ENCODE data around the gene C1orf210.

C1orf210 gene

DNA sequence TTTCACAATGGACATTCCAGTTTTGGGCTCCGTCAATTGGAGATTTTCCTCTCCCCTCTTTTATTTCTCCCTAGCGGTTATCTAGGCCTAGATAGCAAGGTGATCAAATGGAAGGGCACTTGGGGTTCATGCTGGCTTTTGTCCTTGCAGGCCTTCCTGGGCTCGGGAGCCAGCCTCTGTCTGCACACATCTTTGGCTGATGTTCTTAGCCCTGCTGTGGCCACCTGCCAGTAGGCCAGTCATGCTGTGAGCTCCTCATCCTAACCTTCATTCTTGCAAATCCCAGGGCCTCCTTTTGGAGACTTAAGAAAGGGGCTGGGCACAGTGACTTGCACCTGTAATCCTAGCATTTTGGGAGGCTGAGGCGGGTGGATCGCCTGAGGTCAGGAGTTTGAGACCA lies 28.9 kb upstream of the C1orf210 start:
- Histone ChIP-seq H3K27ac (no peak overlapping the region), H3K4me3 (ENCODE audit: low read depth, low read length) (no peak overlapping the region), H3K9me3 (ENCODE audit: severe bottlenecking) (no peaks in the 10 kb centered on the region), H3K36me3 (no peaks in the 10 kb centered on the region), H3K27me3 (ENCODE audit: insufficient read depth, low read depth, severe bottlenecking) (no peaks in the 10 kb centered on the region)
- no peak for DNase-seq
- TF ChIP-seq CTCF (IDR thresholded peaks at IDR 0.05; ENCODE audit: low read depth, low read length): no peak

GRCh38 chr1:43313771-43314170 lies 28.4 kb upstream of the C1orf210 start:
- Histone ChIP-seq H3K27me3 (ENCODE audit: insufficient read depth, low read depth, severe bottlenecking) (no peaks in the 10 kb centered on the region), H3K27ac (no peak overlapping the region), H3K4me3 (ENCODE audit: low read depth, low read length) (no peak overlapping the region), H3K36me3 (no peaks in the 10 kb centered on the region), H3K9me3 (ENCODE audit: severe bottlenecking) (no peaks in the 10 kb centered on the region)
- no peak for TF ChIP-seq CTCF (IDR thresholded peaks at IDR 0.05; ENCODE audit: low read depth, low read length)
- DNase-seq: no peak

DNA sequence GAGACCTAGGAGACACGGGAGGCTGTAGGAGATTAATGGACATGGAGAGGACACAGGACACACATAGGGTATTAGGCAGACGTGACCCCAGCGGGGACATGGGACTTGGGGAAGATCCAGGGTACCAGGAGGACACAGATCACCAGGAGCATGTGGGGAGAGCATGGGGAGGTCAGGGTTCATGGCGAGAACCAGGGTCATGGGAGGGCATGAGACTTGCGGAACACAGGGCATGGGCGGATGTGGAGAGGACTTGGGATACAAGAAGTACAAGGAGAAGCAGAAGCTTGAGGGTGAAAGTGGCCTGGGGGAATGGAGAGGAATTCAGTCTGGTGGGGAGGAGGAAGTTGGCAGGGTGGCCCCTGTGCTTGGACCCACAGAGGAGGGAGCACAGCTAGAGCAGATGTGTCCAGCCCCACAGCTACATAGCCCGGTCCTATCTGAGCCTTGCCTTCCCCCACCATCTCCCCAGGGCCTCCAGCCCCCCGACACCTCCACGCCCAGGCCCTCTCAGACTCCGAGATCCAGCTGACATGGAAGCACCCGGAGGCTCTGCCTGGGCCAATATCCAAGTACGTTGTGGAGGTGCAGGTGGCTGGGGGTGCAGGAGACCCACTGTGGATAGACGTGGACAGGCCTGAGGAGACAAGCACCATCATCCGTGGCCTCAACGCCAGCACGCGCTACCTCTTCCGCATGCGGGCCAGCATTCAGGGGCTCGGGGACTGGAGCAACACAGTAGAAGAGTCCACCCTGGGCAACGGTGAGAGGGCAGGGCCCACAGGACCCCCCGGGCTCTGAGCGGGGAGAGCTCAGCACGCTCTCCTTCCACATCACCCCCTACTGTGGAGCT lies 27.5 kb upstream of the C1orf210 start:
- TF ChIP-seq CTCF (IDR thresholded peaks at IDR 0.05; ENCODE audit: low read depth, low read length): no peak
- no peak overlapping the region for H3K4me3 ChIP-seq (ENCODE audit: low read depth, low read length)
- H3K27ac ChIP-seq: no peak overlapping the region
- H3K9me3 ChIP-seq (ENCODE audit: severe bottlenecking): no peaks in the 10 kb centered on the region
- H3K36me3 ChIP-seq: no peaks in the 10 kb centered on the region
- H3K27me3 ChIP-seq (ENCODE audit: insufficient read depth, low read depth, severe bottlenecking): no peaks in the 10 kb centered on the region
- DNase-seq: no peak

- TF ChIP-seq CTCF (IDR thresholded peaks at IDR 0.05; ENCODE audit: low read depth, low read length): 0 out of 2 replicates have a peak, but pooled peaks have one; percentile 9
- no peaks in the 10 kb centered on the region for H3K36me3 ChIP-seq
- DNase-seq: no peak
Measured at GRCh38 chr1:43312212-43312623, 26.8 kb upstream of the C1orf210 start.

GRCh38 chr1:43311521-43311920 lies 26.1 kb upstream of the C1orf210 start:
- no peak overlapping the region for H3K4me3 ChIP-seq (ENCODE audit: low read depth, low read length)
- H3K27ac ChIP-seq: no peak overlapping the region
- H3K27me3 ChIP-seq (ENCODE audit: insufficient read depth, low read depth, severe bottlenecking): no peaks in the 10 kb centered on the region
- DNase-seq: no peak
- H3K36me3 ChIP-seq: no peaks in the 10 kb centered on the region
- no peak for TF ChIP-seq CTCF (IDR thresholded peaks at IDR 0.05; ENCODE audit: low read depth, low read length)
- no peaks in the 10 kb centered on the region for H3K9me3 ChIP-seq (ENCODE audit: severe bottlenecking)

More at GRCh38 chr1:43312212-43312623, 26.8 kb upstream of the C1orf210 start:
- Histone ChIP-seq H3K4me3 (ENCODE audit: low read depth, low read length) (no peak overlapping the region), H3K27ac (no peak overlapping the region), H3K9me3 (ENCODE audit: severe bottlenecking) (no peaks in the 10 kb centered on the region), H3K27me3 (ENCODE audit: insufficient read depth, low read depth, severe bottlenecking) (no peaks in the 10 kb centered on the region)

Measured in WERI-Rb-1 (cell line).